Measurements from ENCODE around the gene PLD1.
A peak's percentile ranks its signal among the peaks of the same experiment; 100 is the strongest.
"Not testable (repeated sequence)": the region's sequence is repeated elsewhere in the genome, so short reads cannot be mapped to it uniquely, and the experiment has no call there.

PLD1 gene

GRCh38 chr3:171598990-171599389 lies 211.3 kb downstream of the PLD1 start:
- no peak for DNase-seq

GRCh38 chr3:171592786-171593185 lies 217.5 kb downstream of the PLD1 start:
- DNase-seq, result no peak

GRCh38 chr3:171591070-171591469 lies 219.2 kb downstream of the PLD1 start:
- DNase-seq, result no peak

GRCh38 chr3:171586274-171586673 lies 224.0 kb downstream of the PLD1 start:
- no peak for DNase-seq

- no peak for DNase-seq
Observed at GRCh38 chr3:171585039-171585438, 225.2 kb downstream of the PLD1 start.

GRCh38 chr3:171584100-171584499 lies 226.2 kb downstream of the PLD1 start:
- no peak for DNase-seq

- DNase-seq, result no peak
Observed at GRCh38 chr3:171574556-171575240, 235.6 kb downstream of the PLD1 start.

- DNase-seq, result no peak
Observed at GRCh38 chr3:171569571-171570132, 240.6 kb downstream of the PLD1 start.

GRCh38 chr3:171568766-171569165 lies 241.5 kb downstream of the PLD1 start:
- DNase-seq, result no peak

GRCh38 chr3:171566803-171567422 lies 243.4 kb downstream of the PLD1 start:
- DNase-seq, result peak; percentile 51 to 65

GRCh38 chr3:171565481-171566058 lies 244.7 kb downstream of the PLD1 start:
- peak; percentile 16 to 51 for DNase-seq

GRCh38 chr3:171564748-171565480 lies 245.4 kb downstream of the PLD1 start:
- DNase-seq, result no peak

GRCh38 chr3:171563298-171563697 lies 247.0 kb downstream of the PLD1 start:
- DNase-seq, result no peak

- DNase-seq, result not testable (repeated sequence)
Observed at GRCh38 chr3:171562459-171562858, 247.8 kb downstream of the PLD1 start.

GRCh38 chr3:171561596-171562323 lies 248.5 kb downstream of the PLD1 start:
- no peak for DNase-seq

GRCh38 chr3:171559586-171559985 lies 250.7 kb downstream of the PLD1 start:
- DNase-seq, result no peak

- DNase-seq, result no peak
Observed at GRCh38 chr3:171558188-171558696, 252.0 kb downstream of the PLD1 start.

- no peak for DNase-seq
Observed at GRCh38 chr3:171557173-171557572, 253.1 kb downstream of the PLD1 start.

- no peak for DNase-seq
Observed at GRCh38 chr3:171556574-171557145, 253.6 kb downstream of the PLD1 start.

GRCh38 chr3:171556148-171556547 lies 254.1 kb downstream of the PLD1 start:
- DNase-seq, result no peak

GRCh38 chr3:171553086-171553485 lies 257.2 kb downstream of the PLD1 start:
- peak; percentile 88 to 93 for DNase-seq

GRCh38 chr3:171552531-171552930 lies 257.8 kb downstream of the PLD1 start:
- no peak for DNase-seq
